ENCODE measurements around the gene LAMA3.

LAMA3 gene

GRCh38 chr18:23969664-23970063, 280.4 kb downstream of the LAMA3 start:
- no peak for DNase-seq (ENCODE audit: low spot score)

DNA sequence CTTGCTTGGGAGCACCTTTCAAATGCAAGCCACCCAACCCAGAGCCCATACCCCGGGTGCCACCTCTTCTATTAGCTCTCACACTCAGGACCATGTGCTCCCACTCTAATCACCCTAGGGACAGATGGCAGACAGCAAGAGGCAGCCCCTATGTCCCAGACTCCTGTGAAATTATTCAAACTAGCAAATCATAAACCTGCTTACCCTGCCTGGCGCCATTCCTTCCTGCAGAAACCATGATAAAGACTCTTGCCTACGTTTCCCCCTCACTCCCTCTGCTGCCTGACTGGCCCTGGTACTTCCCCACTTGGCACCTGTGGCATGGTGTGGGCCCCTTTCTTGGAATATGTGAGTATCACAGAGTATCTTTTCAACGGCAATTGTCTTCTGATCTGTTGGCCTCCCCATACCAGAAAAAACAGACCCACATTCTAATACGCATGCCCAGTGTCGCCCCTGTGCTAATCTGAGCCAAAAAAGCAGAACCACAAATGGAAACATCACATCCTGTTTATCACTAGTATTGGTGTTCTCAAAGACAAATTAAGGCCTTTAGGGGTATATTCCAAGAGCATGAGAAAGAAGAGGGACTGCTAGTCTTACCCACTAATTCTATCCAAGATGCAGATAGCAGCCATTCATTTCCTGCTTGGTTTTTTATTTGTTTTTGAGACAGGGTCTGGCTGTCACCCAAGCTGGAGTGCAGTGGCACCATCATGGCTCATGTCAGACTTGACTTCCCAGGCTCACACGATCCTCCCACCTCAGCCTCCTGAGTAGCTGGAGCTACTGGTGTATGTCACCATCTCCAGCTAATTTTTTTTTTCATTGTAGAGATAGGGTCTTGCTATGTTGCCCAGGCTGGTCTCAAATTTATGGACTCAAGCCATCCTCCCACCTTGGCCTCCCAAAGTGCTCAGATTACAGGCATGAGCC, 281.2 kb downstream of the LAMA3 start:
- DNase-seq (ENCODE audit: low spot score) = no peak

- DNase-seq (ENCODE audit: low spot score) = no peak
Observed at GRCh38 chr18:23971097-23971440, 281.8 kb downstream of the LAMA3 start.

DNA sequence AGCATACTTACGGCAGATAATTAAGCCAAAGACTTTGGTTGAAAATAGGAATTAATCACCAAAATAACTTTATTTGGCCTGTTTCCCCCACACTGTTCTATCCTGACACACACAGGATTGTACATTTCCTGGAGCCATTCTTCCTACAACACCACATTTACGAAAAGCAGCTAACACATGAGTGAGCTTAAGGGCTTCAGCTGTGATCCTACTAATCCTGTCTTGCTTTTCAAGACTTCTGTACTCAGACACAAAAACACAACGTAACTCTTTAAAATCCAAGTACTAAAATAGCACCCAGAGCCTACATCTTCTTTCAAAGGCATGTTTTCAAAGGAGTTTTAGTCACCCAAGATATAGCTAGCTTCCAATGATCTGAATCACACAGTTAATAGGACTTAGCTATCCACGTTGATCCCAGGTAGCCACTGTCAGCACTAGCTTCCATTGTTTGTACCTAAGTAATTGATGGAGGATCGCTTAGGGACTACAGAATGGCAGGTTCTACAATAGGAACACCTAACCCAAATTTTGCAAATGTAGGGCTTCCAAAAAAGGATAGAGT, 282.5 kb downstream of the LAMA3 start:
- DNase-seq (ENCODE audit: low spot score) = no peak

DNA sequence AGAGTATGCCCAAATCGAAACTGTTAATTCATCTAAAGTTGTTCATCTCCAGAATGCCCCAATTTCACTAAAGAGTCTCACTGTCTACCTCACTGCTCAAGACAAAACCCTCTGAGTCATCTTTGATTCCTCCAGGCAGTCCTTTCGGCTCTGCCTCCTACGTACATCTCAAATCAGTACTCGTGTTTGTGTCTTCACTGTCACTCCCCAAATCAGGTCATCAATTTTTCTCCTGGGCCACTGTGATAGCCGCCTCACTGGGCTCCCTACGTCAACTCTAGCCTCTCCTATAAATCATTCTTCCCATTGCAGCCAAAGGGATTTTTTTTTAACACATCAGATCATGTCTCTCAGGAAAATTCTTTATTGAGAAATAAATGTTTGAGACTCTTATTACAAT, 283.2 kb downstream of the LAMA3 start:
- DNase-seq (ENCODE audit: low spot score) = no peak

GRCh38 chr18:23977103-23977502, 287.9 kb downstream of the LAMA3 start:
- no peak for DNase-seq (ENCODE audit: low spot score)

DNA sequence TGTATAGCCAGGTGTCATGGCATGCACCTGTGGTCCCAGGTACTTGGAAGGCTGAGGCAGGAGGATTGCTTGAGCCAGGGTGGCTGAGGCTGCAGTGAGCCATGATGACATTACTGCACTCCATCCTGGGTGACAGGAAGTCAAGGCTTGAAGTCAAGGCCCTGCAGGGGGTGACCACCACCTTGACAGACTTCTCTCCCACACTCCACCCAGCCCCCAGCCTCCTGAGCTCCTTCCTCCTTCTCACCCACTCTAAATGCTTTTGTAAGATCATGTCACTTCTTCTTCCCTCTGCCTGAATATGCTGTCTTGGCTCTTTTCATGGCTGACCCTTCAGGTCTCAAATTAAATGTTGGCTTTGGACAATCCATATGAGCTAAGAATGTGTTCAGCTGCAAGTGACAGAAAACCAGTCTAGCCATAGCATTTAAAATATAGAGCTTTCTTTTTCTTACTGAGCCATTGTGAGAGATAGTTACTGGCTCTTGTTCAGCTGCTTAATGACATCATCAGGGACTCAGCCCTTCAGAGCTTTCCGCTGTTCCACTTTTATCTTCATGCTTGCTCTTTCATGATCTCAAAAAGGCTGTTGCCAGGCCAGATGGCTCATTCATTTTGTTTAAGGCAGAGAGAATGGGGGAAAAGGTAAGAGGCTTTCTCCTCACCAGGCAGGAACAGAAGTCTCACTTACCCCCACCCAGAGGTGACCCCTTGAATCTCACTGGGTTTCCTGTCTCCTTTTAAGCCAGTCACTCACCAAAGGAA, 288.6 kb downstream of the LAMA3 start:
- no peak for DNase-seq (ENCODE audit: low spot score)

DNA sequence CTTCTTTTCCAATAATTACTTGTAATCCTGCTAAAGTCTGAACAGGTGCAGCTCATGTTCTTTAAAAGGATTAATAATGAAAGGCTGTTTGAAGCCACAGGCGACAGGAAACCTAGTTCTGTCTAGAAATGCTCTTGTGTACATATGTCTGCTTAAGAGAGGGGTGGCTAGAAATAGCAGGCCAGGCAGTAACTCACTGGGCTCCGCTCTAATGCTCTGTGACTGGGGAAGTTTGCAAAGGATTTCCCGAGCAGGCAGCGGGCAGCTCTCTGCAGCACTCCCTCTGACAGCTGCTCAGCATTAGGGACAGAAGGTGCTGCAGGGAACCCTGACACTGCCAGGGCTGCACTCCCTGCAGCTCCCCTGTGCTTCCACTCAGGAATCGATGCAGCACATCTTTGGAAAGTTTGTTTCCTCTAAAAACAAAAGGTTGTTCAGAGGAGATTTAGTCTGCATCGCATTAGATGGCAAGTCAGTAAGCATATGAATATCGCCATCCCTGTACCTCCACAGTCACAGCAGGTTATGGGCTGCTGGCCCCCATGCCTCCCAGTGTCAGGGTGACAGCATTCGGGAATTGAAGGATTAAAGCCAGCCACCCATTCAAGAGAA, 292.2 kb downstream of the LAMA3 start:
- no peak for DNase-seq (ENCODE audit: low spot score)

DNA sequence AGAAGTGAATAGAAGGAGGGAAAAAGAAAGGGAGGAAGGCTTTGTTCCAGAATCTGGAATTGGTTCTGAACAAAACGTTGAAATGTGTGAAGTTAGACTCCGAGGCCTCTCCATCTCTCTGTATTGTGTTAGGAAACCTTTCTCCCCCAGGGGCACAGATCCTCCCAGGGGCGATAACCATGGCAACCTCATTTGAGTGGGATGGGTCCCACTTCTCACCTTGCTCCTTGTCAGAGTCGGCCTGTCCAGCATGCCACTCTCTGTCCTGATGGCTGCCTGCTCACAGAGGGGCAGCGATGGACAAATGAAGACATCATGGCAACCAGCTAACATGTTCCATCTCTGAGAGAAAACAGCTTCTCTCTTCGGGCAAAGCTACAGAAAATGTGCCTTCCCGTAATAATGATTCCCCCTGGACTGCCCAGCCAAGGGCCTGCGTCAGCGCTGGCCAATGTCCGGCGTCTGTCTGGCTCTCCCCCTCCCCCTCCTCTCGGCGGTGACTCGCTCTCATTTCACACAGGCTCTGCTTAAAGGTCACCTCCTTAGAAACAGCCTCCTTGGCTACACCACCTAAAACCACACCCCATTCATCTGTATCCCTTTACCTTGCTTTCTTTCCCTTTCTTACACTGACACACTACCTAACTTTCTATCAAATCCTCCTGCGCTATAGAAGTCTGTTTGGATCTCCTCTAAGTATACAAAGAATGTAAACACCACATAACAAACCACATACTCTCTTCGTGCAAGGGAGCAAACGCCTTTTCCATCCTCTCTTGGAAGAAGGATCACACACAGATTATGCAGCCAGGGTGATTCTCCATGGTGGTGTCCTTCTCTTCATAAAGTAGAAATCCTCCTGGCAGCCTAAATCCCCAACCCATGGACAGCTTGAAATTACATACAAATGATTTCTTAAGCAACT, 293.2 kb downstream of the LAMA3 start:
- no peak for DNase-seq (ENCODE audit: low spot score)

DNA sequence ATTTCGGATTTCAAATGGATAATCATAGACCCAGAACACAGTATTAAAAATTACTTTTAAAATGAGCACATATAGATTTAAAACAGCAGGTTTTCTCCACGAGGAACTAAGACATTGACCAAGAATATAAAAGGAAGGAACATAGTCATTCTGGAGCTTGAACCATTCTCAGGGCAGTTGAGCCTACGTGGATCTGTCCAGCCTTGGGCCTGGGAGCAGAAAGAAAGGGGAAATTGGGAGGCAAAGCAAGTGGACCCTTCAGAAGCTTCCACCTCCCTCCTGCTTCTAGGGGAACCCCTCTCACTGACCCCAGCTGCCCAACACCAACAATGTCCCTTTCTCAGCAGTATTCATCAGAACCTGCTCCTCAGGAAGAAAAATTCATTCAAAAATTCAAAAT, 293.9 kb downstream of the LAMA3 start:
- DNase-seq (ENCODE audit: low spot score) = no peak

DNA sequence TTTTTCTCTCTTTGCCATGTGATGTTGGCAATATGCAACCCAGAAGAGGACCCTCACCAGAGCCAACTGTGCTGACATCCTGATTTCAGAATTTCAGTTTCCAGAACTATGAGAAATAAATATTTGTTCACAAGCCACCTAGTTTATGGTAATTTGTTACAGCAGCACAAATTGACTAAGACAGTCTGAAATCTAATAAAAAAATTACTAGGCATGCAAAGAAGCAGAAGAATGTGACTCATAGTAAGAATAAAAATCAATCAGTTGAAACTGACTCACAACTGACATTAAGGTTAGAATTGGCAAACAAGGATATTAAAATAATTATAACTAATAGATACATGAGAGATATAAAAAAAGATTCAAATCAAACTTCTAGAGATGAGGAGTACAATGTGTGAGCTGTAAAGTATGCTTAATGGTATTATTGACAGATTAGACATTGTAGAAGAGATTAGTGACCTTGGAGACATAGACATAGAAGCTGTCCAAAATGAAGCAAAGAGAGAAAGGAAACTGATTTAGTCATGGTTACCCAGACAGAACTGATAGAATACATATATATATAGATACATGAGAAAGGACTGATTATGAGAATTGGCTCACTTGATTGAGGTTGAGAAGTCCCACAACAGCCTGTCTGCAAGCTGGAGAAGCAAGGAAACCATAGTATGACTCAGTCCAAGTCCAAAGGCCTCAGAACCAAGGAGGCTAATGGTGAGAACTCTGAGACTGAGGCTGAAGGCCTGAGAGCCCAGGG, 297.5 kb downstream of the LAMA3 start:
- no peak for DNase-seq (ENCODE audit: low spot score)

GRCh38 chr18:23990474-23991410, 301.5 kb downstream of the LAMA3 start:
- DNase-seq (ENCODE audit: low spot score) = no peak

DNA sequence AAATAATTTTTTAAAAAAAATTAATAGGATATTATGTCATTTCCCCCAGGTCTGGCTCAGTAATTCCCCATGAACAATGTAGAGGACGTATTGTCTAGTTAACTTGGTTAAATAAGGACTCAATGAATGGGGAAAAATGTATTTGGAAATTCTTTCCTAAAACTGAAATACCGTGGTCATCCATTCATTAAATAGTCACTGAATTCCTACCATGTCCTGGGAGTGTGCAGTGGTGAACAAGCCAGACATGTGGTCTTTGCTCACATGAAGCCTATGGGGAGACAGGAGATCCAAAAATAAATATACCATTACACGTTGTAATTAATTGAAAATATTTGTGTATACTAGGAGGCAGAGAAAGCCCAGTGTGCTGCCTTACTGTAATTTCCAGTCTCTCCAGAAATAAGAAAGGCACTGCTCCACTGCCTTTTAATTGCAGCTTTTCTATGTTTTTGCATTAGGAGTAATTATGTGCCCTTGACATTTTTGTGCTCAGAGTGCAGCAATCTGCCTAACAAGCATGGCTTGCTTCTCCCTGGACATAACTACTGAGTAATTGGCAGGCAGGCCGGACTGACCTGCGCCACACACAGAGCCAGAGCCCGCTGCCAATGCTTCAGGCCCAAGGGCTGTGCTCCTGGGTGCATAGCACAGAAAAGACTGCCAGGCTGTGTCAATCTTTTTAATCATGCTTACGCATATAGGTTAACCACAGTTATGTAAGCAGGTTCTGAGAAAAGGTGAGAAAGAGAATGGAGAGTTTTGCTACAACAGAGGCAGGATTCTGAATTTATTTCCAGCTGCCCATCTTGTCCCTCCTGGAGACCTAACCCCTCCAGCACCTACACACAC, 303.1 kb downstream of the LAMA3 start:
- DNase-seq (ENCODE audit: low spot score) = no peak

DNA sequence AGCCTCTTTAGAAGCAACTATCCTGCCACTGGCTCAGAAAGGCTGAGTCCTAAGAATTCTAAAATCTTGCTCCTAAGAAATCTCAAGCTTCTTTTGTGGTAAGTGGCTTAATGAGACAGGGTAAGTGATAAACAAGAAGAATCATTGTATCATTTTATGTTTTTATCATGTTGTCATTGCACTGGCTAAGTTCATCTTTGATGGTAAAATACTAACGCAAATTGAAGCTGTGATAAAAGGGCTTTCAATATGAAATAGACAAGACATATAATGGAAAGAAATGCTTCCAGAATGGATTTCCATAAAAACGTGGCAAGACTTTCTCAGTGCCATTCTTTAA, 303.7 kb downstream of the LAMA3 start:
- DNase-seq (ENCODE audit: low spot score) = no peak

DNA sequence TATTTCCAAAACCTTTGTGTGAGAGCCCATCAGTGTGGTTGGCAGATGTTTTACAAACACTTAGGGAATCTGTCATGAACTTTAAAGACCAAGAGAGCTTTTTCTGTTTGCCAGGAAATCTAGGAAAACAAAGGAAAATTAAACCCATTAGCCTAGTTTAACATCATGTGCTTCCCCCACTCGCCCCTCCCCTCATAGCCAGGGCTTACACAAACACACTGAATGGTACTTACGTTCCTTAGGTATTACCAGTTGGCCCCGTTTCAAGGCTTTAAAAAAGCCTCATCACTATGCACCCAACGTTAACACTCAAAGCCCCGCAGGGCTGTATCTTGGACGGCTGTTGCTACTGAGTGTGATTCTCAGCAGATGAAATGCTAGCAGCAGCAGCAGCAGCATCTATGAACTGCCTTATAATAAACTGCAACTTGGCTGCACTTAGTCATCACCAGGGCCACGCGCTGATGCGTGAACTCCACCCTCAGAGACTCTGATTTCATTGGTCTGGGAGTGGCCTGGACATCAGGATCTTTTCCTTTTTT, 305.2 kb downstream of the LAMA3 start:
- no peak for DNase-seq (ENCODE audit: low spot score)

DNA sequence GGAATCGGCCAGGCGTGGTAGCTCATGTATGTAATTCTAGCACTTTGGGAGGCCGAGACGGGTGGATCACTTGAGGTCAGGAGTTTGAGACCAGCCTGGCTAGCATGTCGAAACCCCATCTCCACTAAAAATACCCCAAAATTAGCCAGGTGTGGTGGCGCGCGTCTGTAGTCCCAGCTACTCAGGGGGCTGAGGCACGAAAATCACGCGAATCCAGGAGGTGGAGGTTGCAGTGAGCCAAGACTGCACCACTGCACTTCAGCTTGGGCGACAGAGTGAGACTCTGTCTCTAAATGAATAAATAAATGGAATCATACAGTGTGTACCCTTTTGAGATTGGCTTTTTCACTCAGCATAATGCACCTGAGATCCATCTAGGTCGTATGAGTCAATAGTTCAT, 305.9 kb downstream of the LAMA3 start:
- DNase-seq (ENCODE audit: low spot score) = no peak

- no peak for DNase-seq (ENCODE audit: low spot score)
Observed at GRCh38 chr18:23998018-23998417, 308.8 kb downstream of the LAMA3 start.

- no peak for DNase-seq (ENCODE audit: low spot score)
Observed at GRCh38 chr18:23998820-23999219, 309.6 kb downstream of the LAMA3 start.
